Activated gamma-delta T cell (primary cell): ENCODE results near the gene DNM3.

ENCODE experiments used
- DNase-seq: peaks from one replicate; lab custom pipeline; 2025; lab: John Stamatoyannopoulos, UW

The DNM3 gene

DNA sequence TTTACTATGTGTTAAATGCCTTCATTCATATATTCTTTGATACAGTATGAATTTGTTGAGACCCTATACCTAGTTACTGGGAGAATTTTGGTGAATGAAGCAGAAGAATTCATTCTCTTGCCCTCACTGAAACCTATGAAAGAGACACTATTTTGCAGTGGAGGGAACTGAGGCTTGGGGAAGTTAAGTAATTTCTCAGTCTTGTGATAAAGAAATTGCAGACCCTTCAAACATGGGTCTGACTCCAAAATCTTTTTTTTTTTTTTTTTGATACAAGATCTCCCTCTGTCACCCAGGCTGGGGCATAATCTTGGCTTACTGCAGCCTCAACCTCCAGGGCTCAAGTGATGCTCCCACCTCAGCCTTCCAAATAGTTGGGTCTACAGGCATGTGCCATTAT, 132.1 kb downstream of the DNM3 start:
- no peak for DNase-seq

DNA sequence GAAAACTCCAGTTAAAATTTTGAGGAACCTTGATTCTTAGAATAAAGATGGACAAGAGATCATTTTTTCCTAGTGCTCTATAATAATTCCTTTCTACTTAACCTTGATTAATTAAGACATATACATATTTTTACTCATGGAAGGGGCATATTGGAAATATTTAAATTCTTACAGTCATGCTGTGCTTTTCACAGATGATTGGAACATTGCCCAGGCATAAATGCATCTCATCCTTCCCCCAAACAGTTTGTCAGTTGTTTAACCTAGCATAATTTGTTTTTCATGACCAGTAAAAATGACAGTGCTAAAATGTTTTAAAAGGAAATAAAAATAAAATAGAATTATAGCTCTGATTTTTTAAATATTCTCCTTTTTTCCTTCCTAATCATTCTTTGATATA, 140.0 kb downstream of the DNM3 start:
- DNase-seq: no peak

DNA sequence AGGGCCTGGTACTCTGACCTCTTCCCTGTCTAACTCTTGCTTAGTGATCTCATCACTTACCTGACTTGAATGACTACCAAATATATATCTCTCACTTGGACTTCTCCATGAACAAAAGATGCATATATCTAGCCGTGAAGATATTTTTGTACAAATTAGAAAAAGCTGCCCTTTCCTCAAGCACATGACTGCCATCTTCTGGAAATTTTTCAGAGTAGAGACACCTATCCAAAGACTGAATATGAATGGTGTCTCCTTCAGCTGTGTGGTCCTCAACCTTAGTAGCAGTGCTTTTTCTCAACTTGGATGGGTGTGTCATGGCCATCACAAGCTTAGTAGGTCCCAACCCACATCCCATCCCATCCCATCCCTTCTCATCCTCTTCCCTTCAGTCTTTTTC, 142.3 kb downstream of the DNM3 start:
- no peak for DNase-seq

GRCh38 chr1:171984262-171984661, 143.0 kb downstream of the DNM3 start:
- DNase-seq: no peak

GRCh38 chr1:171984850-171985485, 143.7 kb downstream of the DNM3 start:
- DNase-seq: no peak

DNA sequence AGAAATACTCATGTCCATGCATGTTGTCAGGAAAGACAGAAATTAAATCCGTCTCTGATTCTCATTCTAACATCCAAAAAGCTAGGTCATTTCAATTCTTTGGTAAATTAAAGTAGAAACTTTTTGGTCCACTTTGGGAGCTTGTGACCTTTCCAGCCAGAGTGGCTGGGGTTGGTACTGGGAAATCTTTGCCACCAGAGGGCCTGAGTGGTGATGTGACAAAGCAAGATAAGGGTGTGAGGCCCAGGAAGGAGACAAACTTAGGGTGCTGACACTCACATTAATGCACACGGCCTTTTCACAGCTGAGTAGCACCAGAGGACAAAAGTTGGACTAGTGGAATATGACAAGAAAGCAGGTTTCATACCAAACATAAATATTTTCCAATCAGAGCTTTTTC, 144.3 kb downstream of the DNM3 start:
- DNase-seq: no peak

GRCh38 chr1:171988243-171988885, 147.1 kb downstream of the DNM3 start:
- no peak for DNase-seq

GRCh38 chr1:171990371-171990770, 149.1 kb downstream of the DNM3 start:
- DNase-seq: no peak

DNA sequence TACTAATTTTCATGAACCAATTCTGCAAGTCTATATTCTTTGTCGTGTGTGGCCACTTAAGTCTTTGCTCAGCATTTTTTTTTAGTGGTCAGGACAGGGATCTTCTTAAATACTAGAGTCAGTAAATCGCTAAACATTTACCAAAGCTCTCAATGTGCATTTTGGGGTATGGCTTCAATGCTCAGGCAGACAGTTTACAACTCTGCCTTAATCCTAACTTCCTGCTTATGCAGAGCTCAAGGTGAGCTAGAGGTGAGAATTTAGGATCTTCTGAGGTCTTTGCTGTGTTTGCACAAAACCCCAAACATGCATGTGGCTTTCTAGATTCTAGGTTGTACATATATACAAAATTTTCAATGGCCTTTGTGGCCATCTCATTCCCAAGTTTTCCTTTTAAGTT, 153.0 kb downstream of the DNM3 start:
- no peak for DNase-seq

GRCh38 chr1:171995573-171995972, 154.3 kb downstream of the DNM3 start:
- no peak for DNase-seq

GRCh38 chr1:171997936-171998335, 156.6 kb downstream of the DNM3 start:
- DNase-seq: no peak

DNA sequence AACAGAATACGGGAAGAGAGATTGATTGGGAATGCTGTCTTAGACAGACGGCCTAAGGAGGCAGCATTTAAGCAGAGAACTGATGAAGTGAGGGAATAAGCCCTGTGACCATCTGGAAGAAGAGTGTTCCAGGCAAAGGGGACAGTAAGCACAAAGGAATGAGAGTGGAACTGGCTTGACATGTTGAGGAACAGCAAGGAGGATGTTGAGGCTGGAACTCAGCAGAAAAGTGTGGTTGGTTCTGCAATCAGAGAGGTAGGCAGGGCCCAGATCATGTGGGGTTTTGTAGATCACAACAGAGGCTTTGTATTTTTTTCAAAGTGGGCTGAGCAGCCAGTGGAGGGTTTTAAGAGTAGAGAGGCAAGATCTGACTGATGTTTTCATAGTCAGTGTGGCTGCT, 157.4 kb downstream of the DNM3 start:
- DNase-seq: no peak

DNA sequence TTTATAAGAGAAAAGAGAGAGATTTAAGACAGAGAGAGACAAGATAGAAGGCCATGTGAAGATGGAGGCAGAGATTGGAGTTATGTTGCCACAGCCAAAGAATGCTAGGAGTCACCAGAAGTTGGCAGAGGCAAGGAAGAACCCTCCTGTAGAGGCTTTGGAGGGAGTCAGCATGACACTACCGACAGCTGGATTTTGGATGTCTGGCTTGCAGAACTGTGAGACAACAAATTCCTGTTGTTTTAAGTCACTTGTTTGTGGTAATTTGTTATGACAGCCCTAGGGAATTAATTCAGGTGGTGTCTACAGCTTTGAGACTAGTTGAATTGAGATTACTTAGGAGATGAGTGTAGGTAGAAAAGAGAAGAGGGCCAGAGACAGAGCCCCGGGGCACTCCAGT, 158.5 kb downstream of the DNM3 start:
- DNase-seq: no peak

GRCh38 chr1:172001288-172001687, 160.0 kb downstream of the DNM3 start:
- DNase-seq: no peak

GRCh38 chr1:172002725-172003345, 161.5 kb downstream of the DNM3 start:
- no peak for DNase-seq

DNA sequence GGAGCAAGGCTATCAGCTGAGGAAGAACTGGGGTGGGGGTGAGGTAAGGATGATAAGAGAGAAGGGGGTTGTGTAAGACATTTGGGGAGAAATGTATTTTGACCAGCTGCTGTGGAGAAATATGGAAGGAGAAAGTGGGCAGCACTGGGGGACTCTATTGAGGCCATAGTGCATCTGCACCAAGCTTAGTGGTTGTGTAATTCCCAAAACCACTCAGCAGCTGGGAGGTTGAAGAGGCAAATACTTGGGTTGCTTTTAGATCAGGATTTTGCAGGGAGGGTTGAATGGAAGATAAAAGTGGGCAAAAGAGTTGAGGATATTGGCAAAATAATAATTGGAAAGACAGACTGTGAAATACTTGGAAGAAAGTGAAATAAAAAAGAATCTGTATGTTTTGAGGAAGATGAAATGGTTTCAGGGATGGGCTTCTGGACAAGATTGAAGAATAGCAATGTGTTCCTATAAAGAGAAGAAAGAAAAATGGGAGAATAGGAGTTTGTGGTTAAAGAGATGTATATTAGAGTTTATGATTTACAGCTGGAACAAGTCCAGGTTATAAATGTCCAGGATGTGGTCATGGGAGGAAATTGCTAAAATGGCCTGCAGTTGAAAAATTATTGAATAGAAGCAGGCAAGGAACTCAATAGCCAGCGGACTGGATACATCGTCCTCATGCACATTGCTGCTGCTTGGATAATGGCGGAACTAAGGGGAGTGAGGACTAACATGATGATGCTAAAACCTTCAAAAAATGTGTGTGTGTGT, 162.7 kb downstream of the DNM3 start:
- no peak for DNase-seq

DNA sequence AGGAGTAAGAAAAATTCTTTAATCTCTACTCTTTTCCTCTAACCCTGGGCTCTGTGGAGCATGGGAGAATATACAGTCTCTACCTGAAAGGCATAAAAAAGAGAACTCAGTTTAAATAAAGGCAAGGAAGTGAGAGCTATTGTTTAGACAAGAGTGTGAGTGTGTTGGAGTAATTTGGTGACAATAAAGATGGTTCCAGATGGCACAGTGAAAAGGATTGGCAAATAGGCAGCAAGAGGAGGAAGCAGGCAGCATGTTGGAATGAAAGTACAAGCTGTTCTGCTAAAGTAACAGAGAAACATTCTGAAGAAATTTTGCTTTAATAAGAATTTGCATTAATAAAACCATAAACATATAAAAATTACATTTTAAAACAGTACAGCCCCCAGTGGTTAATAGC, 163.4 kb downstream of the DNM3 start:
- no peak for DNase-seq

- DNase-seq: no peak
These were observed 164.6 kb downstream of the DNM3 start for GRCh38 chr1:172005856-172006255.

GRCh38 chr1:172006660-172007059, 165.4 kb downstream of the DNM3 start:
- DNase-seq: no peak

GRCh38 chr1:172018727-172019311, 177.5 kb downstream of the DNM3 start:
- DNase-seq: no peak

- no peak for DNase-seq
These were observed 178.7 kb downstream of the DNM3 start for GRCh38 chr1:172019976-172020375.

DNA sequence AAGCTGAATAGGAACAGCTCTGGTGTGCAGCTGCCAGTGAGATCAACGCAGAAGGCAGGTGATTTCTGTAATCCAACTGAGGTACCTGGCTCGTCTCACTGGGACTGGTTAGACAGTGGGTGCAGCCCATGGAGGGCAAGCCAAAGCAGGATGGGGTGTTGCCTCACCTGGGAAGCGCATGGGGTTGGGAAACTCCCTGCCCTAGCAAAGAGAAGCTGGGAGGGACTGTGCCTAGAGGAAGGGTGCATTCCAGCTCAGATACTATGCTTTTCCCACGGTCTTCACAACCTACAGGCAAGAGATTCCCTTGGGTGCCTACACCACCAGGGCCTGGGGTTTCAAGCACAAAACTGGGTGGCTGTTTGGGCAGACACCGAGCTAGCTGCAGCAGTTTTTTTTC, 183.2 kb downstream of the DNM3 start:
- DNase-seq: no peak
